ENCODE measurements around the gene TRIO.

DNA sequence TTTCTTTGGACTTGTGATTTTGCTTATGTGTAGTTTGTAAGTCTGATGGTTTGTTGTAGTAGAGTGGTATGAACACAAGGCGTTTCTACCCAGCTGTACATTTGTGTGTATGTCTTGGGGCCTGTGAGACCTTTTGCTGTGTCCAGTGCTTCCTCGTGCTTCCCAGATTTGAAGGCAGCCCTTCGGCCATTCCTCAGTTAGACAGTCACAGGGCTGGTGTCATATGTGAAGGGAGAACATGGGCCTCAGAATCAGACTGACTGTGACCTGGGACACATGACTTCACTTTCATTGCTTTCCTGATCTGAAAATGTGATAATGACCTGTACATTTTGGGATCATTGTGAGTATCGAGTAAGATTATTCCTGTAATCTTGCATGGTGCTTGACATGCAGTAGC is 140.0 kb downstream of the TRIO start:
- TF ChIP-seq, protein P1, sequence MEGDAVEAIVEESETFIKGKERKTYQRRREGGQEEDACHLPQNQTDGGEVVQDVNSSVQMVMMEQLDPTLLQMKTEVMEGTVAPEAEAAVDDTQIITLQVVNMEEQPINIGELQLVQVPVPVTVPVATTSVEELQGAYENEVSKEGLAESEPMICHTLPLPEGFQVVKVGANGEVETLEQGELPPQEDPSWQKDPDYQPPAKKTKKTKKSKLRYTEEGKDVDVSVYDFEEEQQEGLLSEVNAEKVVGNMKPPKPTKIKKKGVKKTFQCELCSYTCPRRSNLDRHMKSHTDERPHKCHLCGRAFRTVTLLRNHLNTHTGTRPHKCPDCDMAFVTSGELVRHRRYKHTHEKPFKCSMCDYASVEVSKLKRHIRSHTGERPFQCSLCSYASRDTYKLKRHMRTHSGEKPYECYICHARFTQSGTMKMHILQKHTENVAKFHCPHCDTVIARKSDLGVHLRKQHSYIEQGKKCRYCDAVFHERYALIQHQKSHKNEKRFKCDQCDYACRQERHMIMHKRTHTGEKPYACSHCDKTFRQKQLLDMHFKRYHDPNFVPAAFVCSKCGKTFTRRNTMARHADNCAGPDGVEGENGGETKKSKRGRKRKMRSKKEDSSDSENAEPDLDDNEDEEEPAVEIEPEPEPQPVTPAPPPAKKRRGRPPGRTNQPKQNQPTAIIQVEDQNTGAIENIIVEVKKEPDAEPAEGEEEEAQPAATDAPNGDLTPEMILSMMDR (IDR thresholded peaks at IDR 0.05), result no peak
- no peak for TF ChIP-seq POLR2A (IDR thresholded peaks at IDR 0.05)
- no peak for TF ChIP-seq EP300 (IDR thresholded peaks at IDR 0.05)
